Rectal smooth muscle tissue (tissue), 1 donor: ENCODE data around the gene NCOA6.
A peak's percentile ranks its signal among the peaks of the same experiment; 100 is the strongest.
"Not testable (repeated sequence)": the region's sequence is repeated elsewhere in the genome, so short reads cannot be mapped to it uniquely, and the experiment has no call there.

Experiments
- H3K27ac ChIP-seq: one replicate; pipeline ENCODE4 v1.7.0; 2013; ENCODE audit warnings: low read depth, low read length, inconsistent platforms
- H3K27me3 ChIP-seq: one replicate; pipeline ENCODE4 v1.7.0; 2013; ENCODE audit warnings: low read length; ENCODE audit not compliant: control insufficient read depth, insufficient read depth
- H3K36me3 ChIP-seq: one replicate; pipeline ENCODE4 v1.7.0; 2013; ENCODE audit warnings: low read length; ENCODE audit not compliant: control insufficient read depth, insufficient read depth
- H3K4me1 ChIP-seq: one replicate; pipeline ENCODE4 v1.7.0; 2013; ENCODE audit warnings: low read length; ENCODE audit not compliant: control insufficient read depth, insufficient read depth
- H3K4me3 ChIP-seq: one replicate; pipeline ENCODE4 v1.7.0; 2013; ENCODE audit warnings: low read length
- H3K9ac ChIP-seq: one replicate; pipeline ENCODE4 v1.7.0; 2013; ENCODE audit warnings: low read length

Gene NCOA6

DNA sequence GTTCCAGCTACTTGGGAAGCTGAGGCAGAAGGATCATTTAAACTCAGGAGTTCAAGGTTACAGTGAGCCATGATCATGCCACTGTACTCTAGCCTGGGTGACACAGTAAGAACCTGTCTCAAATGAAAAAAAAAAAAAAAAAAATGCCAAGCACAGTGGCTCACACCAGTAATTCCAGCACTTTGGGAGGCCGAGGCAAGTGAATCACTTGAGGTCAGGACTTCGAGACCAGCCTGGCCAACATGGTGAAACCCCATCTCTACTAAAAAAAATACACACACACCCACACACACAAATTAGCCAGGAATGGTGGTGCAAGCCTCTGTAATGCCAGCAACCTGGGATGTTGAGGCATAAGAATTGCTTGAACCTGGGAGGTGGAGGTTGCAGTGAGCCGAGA, 102.9 kb downstream of the NCOA6 start:
- not testable (repeated sequence) for H3K36me3 ChIP-seq, H3K4me1 ChIP-seq, H3K27me3 ChIP-seq, H3K27ac ChIP-seq, H3K9ac ChIP-seq, H3K4me3 ChIP-seq

DNA sequence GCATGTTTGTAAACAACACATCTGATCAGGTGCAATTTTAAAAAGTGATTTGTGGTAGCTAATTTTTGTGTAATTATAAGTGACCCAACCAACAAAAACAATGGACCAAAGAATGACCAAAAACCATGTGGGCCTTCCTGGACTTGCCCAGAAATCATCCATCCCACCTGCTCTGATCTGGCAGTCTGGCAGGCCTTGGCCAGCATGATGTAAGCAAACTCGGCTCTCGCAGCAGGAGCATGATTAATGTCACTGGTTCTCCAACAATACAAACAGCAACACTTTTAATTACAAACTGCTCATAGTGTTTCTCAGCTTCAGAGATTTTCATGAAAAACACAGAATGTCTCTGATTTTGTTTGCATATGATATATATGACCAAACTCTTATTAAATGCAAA, 105.2 kb downstream of the NCOA6 start:
- Histone ChIP-seq H3K4me1 (no peaks in the 10 kb centered on the region), H3K36me3 (peaks cover 1% of the 10 kb centered on the region), H3K27ac (no peak overlapping the region), H3K9ac (no peak overlapping the region), H3K4me3 (no peak overlapping the region), H3K27me3 (no peaks in the 10 kb centered on the region)

DNA sequence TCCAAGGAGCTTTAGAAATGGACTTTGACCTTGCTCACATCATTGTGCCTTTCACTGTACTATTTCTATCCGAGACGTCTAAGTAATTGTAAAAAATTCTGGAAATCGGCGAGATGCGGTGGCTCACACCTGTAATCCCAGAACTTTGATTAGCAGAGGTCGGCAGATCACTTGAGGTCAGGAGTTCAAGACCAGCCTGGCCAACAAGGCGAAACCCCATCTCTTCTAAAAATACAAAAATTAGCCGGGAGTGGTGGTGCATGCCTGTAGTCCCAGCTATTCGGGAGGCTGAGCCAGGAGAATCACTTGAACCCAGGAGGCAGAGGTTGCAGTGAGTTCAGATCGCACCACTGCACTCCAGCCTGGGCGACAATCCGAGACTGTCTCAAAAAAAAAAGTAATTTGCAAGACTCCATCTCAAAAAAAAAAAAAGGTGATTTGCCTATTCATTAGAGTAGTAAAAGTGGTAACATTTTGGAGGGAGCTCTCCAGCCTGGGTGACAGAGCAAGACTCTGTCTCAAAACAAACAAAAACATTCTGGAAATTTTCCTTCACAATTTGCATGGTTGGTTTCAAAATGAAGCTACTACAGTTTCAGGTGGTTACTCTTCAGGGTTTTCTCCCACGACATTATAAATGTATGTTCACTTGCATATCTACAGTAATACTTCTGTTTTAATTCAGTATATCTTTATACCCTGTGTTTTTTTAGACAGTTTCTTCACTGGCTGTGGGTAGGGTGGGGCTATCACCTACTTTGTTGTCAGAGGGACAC, 106.0 kb downstream of the NCOA6 start:
- not testable (repeated sequence) for H3K27ac ChIP-seq, H3K36me3 ChIP-seq, H3K9ac ChIP-seq, H3K27me3 ChIP-seq, H3K4me1 ChIP-seq, H3K4me3 ChIP-seq

DNA sequence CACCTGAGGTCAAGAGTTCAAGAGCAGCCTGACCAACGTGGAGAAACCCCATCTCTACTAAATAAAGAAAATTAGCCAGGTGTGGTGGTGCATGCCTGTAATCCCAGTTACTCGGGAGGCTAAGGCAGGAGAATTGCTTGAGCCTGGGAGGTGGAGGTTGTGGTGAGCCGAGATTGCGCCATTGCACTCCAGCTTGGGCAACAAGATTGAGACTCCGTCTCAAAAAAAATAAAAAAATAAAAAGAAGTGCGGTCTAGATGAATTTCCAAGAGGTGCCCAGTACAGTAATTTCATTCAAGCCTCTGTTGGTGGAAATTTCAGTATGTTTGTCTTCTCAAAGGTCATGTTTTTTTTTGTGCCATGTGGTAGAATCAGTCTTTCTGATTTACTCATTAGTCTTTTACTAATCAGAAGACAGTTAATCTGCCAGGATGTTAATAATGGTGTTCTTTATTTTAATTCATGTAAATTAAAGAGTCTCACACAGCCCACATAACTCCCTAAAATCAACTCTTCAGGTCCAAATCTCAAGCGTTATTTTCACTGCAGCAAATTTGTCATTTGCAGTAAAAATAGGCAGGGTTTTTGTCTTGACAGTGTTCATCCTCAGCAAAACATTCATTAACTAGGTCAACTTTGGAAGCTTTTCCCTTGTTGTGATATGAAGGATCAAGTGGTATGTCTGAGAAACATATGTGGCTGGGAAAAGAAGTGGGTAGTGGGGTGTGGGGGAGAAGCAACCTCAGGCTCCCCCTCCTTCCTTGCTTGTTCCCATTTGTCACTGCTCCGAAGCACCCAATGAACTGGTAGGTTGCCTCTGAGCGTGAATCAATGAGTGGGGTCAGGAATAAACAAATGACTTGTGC, 108.0 kb downstream of the NCOA6 start:
- Histone ChIP-seq H3K4me3 (no peak overlapping the region), H3K9ac (no peak overlapping the region), H3K27me3 (no peaks in the 10 kb centered on the region), H3K27ac (no peak overlapping the region), H3K4me1 (no peaks in the 10 kb centered on the region), H3K36me3 (peaks cover 16% of the 10 kb centered on the region)

DNA sequence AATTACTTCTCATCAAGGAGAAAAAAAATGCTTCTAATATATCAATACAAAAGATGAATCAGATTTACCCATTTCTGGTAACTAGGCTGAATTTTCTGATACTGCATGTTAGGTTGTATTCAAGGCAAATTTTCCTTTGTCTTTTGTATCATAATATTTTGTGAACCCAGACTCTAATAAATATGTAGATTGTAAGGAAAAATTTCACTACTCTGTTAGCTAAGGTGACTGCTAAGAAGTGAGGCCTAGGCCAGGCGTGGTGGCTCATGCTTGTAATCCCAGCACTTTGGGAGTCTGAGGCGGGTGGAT, 108.6 kb downstream of the NCOA6 start:
- H3K27ac ChIP-seq: no peak overlapping the region
- no peaks in the 10 kb centered on the region for H3K4me1 ChIP-seq

DNA sequence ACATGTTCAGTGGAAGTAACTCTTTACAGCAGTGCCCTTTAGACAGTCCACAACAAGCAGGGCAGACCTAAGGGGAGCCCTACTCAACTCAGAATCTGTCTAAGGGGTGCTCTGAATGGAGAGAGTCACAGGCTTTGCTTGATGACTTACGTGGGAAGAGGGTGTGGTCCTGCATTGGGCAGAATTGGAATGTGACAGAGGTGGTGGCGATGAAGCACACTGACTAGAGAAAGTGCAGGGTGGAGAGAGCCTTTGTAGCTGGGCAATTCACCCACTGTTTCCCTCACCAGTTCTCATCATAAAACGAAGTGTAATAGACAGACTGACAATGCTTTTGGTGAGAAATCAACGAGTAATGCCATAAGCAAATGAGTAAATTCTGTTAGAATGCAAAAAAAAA, 110.1 kb downstream of the NCOA6 start:
- peaks cover 3% of the 10 kb centered on the region for H3K4me1 ChIP-seq
- peaks cover 28% of the 10 kb centered on the region for H3K36me3 ChIP-seq
- no peaks in the 10 kb centered on the region for H3K27me3 ChIP-seq
- H3K27ac ChIP-seq: no peak overlapping the region
- H3K4me3 ChIP-seq: no peak overlapping the region
- H3K9ac ChIP-seq: peak overlapping the region; percentile 35

More for the DNA sequence above, 108.6 kb downstream of the NCOA6 start:
- Histone ChIP-seq H3K36me3 (peaks cover 17% of the 10 kb centered on the region), H3K9ac (no peak overlapping the region), H3K4me3 (no peak overlapping the region), H3K27me3 (no peaks in the 10 kb centered on the region)

DNA sequence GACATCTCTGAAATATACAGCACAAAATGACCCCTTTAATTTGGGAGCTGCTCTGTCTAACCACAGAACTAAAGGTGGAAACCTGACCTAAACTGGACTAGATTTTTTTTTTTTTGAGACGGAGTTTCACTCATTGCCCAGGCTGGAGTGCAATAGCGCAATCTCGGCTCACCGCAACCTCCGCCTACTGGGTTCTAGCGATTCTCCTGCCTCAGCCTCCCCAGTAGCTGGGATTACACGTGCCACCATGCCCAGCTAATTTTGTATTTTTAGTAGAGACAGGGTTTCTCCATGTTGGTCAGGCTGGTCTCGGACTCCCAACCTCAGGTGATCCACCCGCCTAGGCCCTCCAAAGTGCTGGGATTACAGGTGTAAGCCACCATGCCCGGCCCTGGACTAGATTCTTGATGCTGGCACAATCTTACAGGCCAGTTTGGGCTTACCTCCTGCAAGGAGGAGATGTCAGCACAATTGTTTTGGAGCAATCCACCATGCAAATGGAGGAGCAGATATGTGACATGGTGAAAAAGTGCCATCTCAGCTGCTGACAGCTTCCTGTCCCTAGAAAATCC, 111.4 kb downstream of the NCOA6 start:
- H3K4me1 ChIP-seq, H3K4me3 ChIP-seq, H3K27me3 ChIP-seq, H3K9ac ChIP-seq, H3K27ac ChIP-seq: not testable (repeated sequence)
- H3K36me3 ChIP-seq: peaks cover 28% of the 10 kb centered on the region

DNA sequence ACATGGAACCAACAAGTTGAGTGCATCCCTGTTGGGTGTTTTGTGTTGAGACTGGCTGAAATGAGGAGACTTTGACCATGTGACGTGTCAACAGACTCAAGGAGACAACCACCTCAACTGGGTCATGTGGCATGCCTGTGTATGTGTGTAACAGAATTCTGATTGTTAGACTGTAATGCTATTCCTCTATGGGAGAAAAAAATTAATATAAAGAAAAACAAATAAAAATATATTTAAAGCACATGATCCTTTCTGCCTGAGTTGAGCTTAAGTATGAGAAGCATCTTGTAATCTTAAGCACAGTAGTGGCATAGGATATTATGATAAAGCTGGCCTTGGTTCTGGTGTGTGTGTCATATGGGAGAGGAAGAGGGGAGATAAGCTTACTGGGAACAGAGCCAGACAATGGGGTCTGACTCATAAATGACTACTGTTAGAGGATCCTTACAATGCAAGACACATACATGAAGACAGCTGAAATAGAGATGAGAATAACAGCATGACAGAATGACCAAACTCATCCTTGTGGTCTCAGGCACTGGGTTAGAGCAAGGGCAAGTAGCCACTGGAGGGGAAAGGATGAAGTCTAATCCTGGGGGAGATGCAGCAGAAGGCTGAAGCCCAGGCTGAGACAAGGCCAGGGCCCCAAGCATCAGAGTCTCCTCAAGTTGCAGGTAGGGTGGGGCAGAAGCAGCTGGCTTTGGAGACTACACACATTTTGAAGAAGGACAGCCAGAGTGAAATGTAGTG, 112.1 kb downstream of the NCOA6 start:
- Histone ChIP-seq H3K27me3 (no peaks in the 10 kb centered on the region), H3K4me3 (no peak overlapping the region), H3K4me1 (peaks cover 7% of the 10 kb centered on the region), H3K36me3 (peaks cover 28% of the 10 kb centered on the region), H3K27ac (no peak overlapping the region), H3K9ac (no peak overlapping the region)

DNA sequence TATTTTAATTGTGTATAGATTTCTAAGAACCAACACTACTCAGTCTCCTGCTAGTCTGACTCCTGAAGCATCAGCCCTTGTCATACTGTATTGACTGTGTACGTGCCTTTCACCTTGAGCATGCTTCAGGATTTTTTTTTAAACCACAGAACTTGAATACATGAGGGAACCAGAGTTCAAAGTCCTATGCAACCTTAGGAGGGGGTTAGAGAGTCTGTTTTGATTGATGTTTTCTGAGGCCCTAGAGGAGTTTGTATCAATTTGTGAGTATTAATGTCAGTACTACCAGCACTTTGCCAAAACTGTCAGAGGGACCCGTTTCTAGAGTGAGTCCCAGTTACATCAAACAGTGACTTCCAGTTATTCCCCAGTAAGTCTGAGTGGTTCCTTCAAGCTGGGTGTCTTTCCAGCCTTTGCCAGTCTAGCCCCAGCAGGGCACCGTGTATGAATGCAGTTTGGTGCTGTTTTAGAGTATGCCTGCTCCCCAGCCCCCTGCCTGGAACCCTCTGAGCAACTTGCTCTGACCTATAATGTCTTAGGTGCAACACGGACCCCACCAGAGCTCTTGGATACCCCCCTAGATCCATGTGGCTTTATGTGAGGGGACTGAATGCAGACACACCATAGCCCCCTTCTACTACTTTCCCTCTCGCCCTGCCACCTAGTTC, 112.8 kb downstream of the NCOA6 start:
- Histone ChIP-seq H3K27ac (no peak overlapping the region), H3K36me3 (peaks cover 28% of the 10 kb centered on the region)

DNA sequence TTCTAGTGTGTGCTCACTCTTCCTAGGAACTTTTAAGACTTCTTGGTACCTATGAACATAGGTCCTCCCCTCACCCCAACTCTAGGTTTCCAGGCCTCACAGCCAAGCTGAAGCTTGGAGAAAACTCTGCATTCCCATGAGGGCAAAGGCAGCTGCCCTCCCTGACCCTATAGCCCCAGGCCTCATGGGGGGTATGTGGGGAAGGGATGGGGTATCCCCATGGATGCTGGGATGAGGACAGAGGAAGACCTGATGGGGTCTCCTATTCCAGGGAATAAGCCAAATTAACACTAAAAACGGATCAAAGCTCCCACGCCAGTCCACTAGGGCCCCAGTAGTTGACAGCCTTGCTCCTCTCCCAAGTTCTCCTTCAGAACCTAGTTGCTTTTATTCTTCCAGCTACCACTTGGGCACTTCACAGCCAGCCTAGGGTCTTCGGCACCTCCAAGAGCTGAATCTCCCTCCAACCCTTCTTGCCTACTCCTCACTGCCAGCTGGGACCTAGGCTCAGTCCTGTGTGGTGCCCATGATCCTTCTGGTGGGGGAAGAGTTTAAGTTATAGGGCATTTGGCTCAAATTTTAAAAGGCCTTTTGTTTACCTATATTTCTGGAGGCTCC, 113.5 kb downstream of the NCOA6 start:
- no peak overlapping the region for H3K4me3 ChIP-seq
- H3K9ac ChIP-seq: no peak overlapping the region
- H3K27me3 ChIP-seq: no peaks in the 10 kb centered on the region
- H3K36me3 ChIP-seq: peaks cover 28% of the 10 kb centered on the region
- H3K27ac ChIP-seq: no peak overlapping the region
- peaks cover 7% of the 10 kb centered on the region for H3K4me1 ChIP-seq

More for the DNA sequence above, 112.8 kb downstream of the NCOA6 start:
- no peaks in the 10 kb centered on the region for H3K27me3 ChIP-seq
- peaks cover 7% of the 10 kb centered on the region for H3K4me1 ChIP-seq
- H3K4me3 ChIP-seq: no peak overlapping the region
- H3K9ac ChIP-seq: no peak overlapping the region

DNA sequence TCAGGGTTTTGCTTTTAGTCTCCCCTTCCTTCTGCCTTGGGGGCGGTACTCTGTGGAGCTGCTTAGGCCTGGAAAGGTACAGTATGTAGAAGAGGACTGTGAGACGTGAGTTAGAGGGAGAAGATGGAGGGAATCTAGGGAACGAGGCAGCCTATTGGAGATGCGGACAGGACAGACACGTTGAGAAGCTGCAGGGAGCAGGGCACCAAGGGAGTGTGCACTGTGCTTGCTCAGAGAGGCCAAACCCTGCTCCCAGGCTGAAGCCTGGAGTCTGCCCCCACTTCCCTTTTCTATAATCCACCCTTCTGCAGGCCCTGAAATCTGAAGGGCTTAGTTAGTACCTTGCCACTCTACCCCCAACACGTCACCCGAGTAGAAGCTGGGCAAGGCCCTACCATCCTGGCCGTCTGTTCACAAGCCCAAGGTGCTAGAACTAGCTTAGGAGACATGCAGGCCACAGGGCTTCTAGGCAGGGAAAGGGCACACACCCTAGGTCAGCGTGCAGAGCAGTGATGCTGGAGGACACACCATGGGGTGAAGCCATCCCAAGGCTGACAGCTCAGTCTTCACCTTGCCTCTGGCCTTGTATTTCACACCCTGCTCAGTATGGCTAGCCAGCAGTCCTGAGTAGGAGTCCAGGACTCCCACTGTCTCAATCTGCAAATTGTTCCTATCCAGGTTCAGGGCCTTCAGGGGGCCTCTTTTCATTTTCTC, 114.4 kb downstream of the NCOA6 start:
- Histone ChIP-seq H3K4me1 (peaks cover 7% of the 10 kb centered on the region), H3K36me3 (peaks cover 28% of the 10 kb centered on the region), H3K4me3 (peak overlapping the region; percentile 83), H3K27me3 (no peaks in the 10 kb centered on the region), H3K27ac (no peak overlapping the region), H3K9ac (no peak overlapping the region)
